SJCRH30 (cell line): ENCODE data around the gene POLDIP3. TPM values are rescaled to one million over a fixed set of nuclear protein-coding genes. Genes with fewer than 3 reads are reported as not detected.

Experiments used
- DNase-seq, 2 experiments: peaks; one replicate each; pipeline ENCODE4 v3.0.0-alpha.2; 2015 to 2020
- H3K27ac ChIP-seq: fragments of 250-450 bp; sonication (Bioruptor Pico); 2 replicates; pipeline ENCODE4 v1.5.1; 2020; ENCODE audit warnings: mild to moderate bottlenecking, moderate library complexity
- H3K27me3 ChIP-seq: fragments of 250-450 bp; sonication (Bioruptor Pico); 2 replicates; pipeline ENCODE4 v1.5.1; 2020; ENCODE audit warnings: mild to moderate bottlenecking, moderate library complexity
- H3K36me3 ChIP-seq: fragments of 250-450 bp; sonication (Bioruptor Pico); 2 replicates; pipeline ENCODE4 v1.5.1; 2020; ENCODE audit warnings: mild to moderate bottlenecking, moderate library complexity
- H3K4me1 ChIP-seq: fragments of 250-450 bp; sonication (Bioruptor Pico); 2 replicates; pipeline ENCODE4 v1.5.1; 2020; ENCODE audit warnings: mild to moderate bottlenecking, moderate library complexity
- H3K4me3 ChIP-seq: fragments of 250-450 bp; sonication (Bioruptor Pico); 2 replicates; pipeline ENCODE4 v1.5.1; 2020; ENCODE audit warnings: mild to moderate bottlenecking, moderate library complexity
- H3K9me3 ChIP-seq: fragments of 250-450 bp; sonication (Bioruptor Pico); replicated peaks from 2 replicates; pipeline ENCODE4 v1.5.1; 2020; ENCODE audit warnings: mild to moderate bottlenecking, moderate library complexity
- total RNA-seq: library from RNA; depleted of rRNA; stranded (reverse); fragments of >200 nt; shearing (Covaris generic); gene quantifications from 2 replicates; pipeline ENCODE4 v1.2.3, GENCODE V29; 2014

Gene POLDIP3
- total RNA-seq, 1 experiment from 2014 or later = 74.8 TPM

DNA sequence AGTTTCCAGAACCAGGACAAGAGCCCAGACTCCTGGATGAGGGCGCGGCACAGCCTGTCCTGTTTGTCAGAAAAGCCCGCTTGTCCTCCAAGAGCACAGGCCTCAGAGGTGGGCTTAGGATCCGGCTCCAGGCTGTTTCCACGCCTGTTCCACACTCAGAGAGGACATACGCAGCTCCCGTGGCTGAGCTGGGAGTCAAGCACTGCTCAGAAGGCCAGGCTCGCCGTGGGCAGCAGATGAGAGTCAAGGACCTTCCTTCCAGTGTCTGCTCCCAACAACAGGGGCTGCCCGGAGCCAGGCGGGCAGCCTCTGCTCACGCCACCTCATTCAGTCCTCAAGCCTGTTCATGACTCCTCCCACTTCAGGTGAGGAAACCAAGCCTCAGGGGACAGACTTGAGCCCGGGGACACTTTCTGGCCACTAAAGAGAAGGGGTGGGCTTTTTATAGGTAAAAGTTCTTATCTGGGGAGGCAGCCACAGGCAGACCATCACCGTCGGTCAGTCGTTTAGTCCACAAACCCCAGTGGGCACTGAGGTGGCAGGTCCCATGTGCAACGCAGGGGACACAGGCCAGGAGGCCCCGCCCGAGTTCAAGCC, 30.8 kb upstream of the POLDIP3 start:
- Histone ChIP-seq H3K4me3 (no peak overlapping the region), H3K36me3 (no peaks in the 10 kb centered on the region; the same call in 1 of the 2 replicates)

DNA sequence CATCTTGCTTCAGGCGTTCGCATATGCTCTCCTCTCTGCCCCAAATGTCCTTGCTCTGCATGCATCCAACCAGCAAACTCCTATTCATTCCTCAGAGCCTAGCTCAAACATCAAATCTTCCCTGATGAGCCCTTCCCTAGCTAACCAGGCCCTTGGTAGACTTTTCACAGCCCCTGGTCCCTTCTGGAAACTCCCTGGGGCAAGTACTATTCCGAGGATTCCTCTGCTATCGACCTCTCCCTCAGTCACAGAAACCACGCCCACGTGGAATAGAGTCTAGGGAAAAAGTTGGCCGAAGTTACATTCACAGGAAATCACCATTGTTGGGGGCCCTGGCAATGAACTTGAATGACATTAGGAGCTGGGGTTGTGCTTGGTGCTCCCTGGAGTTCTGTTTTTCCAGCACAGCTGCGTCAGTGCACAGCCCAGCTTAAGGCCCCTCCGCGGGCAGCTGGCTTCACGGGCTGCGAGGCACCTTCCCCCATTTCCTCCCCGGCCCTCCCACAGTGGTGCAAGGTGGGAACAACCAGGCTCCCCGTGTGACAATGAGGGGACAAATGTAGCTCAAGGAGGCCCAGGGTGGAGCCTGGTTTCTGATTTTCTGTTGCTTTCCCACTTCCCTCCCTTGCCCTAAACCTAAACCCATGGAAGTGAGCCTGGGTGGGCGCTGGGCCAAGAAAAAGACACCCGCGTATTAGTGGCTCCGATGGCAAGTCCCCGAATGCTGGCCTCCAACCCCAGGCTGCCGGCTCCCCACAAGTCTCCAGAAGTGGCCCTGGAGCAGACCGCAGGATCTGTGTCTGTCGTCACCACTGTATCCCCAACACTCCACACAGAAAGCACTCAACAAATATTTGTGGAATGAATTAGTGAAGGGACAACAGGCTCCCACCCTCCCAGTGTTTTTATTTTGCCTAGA, 30.0 kb upstream of the POLDIP3 start:
- peak overlapping the region; percentile 50 for H3K27ac ChIP-seq
- no peak overlapping the region for H3K4me3 ChIP-seq
- H3K9me3 ChIP-seq = no peaks in the 10 kb centered on the region
- H3K36me3 ChIP-seq = no peaks in the 10 kb centered on the region; the same call in 1 of the 2 replicates
- peaks cover 34% of the 10 kb centered on the region for H3K4me1 ChIP-seq
- DNase-seq = peak; percentile 85 to 94
- H3K27me3 ChIP-seq = no peaks in the 10 kb centered on the region

More for the DNA sequence above, 30.8 kb upstream of the POLDIP3 start:
- H3K4me1 ChIP-seq = peaks cover 34% of the 10 kb centered on the region
- H3K27me3 ChIP-seq = no peaks in the 10 kb centered on the region
- H3K9me3 ChIP-seq = no peaks in the 10 kb centered on the region
- DNase-seq = peak; percentile 53 to 70
- H3K27ac ChIP-seq = peak overlapping the region; percentile 50

DNA sequence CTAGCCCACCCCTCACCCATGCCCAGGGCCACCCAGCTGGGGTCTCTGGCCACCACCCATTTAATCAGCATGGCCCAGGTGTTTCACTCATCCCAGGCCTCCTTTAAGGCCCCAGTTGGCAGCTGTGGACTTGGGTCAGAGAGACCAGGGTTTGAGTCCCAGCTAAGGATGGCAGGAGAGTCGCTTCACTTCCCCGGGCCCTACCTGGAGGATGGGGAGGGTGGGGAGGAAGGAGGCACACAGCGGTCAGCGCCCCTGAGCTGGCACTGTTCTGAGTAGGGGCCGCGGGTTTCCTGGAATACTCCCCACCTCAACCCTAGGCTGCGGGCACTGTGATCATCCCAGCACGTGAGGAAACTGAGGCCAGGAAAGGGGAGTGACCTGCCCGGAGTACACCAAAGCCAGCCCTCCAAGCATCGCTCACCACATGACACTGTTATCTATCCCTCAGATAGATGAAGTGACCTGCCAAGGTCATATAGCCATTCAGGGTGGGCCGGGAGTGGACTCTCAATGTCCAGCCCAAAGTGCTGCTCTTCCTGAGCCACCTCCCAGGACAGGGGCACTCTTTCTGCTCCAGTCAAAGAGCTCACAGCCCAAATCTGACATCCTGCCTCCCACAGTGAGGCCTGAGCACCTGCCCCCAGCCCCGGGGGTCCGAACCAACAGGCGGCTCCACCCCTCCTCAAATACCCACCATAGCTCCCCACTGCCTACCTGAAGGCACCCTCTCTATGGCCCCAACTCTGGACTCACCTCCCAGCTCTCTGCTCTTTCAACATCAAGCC, 29.1 kb upstream of the POLDIP3 start:
- Histone ChIP-seq H3K36me3 (no peaks in the 10 kb centered on the region; the same call in 1 of the 2 replicates), H3K27me3 (no peaks in the 10 kb centered on the region), H3K4me3 (no peak overlapping the region), H3K9me3 (no peaks in the 10 kb centered on the region), H3K4me1 (peaks cover 34% of the 10 kb centered on the region), H3K27ac (peak overlapping the region; percentile 50; the same call in 1 of the 2 replicates)
- DNase-seq = no peak

DNA sequence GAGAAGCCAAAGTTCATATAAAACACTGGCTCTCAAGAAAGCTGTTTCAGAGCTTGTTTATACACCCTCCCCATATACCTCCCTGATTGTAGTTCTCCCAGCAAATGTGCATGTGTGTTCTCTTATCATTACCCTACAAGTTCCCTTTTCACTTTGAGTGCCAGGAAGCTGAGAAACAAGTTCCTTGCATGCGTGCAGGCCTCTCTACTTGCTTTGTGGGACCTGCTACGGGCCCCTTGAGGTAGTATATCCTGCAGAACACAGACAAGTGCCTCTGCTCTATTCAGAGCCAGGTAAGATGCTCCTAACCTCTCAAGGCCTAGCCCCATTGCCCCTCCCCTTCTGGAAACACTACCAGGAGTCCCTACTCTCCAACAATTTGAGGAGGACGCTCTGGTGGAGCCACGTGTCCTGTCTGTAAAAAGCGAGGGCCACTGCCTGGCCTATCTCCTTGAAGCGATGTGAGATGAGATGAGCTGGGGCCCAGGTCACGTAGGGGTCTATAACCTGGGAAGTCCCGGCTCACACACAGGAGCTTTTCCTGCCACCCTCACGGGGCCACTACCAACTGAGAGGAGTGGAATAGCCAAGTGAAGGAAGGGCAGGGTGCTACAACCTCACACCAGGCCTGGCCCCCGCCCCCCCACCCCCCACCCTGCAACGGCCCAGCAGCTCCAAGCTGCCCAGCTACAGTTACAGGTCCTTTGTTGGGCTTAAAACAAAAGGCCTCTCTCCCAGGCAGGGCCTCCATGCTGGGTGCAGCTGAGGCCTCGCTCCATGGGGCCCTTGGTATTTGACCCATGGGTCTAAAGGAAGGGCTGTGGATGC, 28.3 kb upstream of the POLDIP3 start:
- no peak for DNase-seq
- Histone ChIP-seq H3K4me1 (peaks cover 34% of the 10 kb centered on the region), H3K27me3 (no peaks in the 10 kb centered on the region), H3K36me3 (no peaks in the 10 kb centered on the region; the same call in 1 of the 2 replicates), H3K4me3 (no peak overlapping the region), H3K27ac (no peak overlapping the region; the same call in 1 of the 2 replicates), H3K9me3 (no peaks in the 10 kb centered on the region)

DNA sequence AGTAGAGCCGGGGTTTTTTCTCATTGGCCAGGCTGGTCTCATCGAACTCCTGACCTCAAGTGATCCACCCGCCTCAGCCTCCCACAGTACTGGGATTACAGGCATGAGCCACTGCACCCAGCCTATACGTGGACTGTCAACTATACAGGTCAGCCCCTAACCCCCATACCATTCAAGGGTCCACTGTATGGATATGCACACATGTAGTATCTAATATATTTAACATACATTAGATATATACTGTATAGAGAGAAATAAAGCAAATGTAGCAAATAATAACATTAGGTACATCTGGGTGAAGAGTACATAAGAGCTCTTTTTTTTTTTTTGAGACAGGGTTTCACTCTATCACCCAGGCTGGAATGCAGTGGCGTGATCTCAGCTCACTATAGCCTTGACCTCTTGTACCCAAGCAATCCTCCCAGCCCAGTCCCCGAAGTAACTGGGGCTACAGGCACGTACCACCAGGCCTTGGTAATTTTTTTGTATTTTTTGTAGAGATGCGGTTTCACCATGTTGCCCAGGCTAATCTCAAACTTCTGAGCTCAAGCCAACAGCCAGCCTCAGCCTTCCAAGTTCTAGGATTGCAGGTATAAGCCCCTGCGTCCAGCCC, 27.2 kb upstream of the POLDIP3 start:
- Histone ChIP-seq H3K27ac (no peak overlapping the region), H3K27me3 (no peaks in the 10 kb centered on the region), H3K4me3 (no peak overlapping the region), H3K36me3 (peaks cover 3% of the 10 kb centered on the region; the same call in 1 of the 2 replicates), H3K9me3 (no peaks in the 10 kb centered on the region), H3K4me1 (peaks cover 31% of the 10 kb centered on the region)
- DNase-seq = no peak

DNA sequence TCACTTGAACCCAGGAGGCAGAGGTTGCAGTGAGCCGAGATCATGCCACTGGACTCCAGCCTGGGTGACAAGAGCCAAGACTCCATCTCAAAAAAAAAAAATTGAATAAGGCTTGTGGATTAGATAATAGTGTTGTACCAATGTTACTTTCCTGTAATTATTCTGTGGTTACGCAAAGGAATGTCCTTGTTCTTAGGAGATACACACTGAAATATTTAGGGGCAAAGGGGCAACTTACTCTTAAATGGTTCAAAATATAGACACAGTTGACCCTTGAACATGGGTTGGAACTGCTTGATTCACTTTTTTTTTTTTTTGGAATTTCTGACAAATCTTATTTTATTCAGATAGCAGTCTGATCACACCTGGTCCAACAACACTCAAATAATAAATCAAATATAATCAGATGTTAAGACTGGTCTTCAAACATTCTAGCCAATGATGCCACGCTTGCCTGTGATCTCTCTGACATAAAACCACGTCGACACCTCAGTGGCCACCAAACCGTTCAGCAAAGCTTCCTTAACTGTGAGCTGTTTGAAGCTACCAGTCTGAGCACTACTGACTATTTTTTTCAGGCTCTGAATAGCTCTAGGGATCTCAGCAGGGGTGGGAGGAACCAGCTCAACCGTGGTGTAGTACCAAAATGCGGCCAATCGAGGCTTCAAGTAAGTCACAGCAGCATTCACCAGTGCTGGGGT, 25.0 kb upstream of the POLDIP3 start:
- H3K27me3 ChIP-seq = no peaks in the 10 kb centered on the region
- H3K4me1 ChIP-seq = peaks cover 9% of the 10 kb centered on the region
- peaks cover 17% of the 10 kb centered on the region for H3K36me3 ChIP-seq
- no peaks in the 10 kb centered on the region for H3K9me3 ChIP-seq
- no peak for DNase-seq
- no peak overlapping the region for H3K4me3 ChIP-seq
- no peak overlapping the region for H3K27ac ChIP-seq

DNA sequence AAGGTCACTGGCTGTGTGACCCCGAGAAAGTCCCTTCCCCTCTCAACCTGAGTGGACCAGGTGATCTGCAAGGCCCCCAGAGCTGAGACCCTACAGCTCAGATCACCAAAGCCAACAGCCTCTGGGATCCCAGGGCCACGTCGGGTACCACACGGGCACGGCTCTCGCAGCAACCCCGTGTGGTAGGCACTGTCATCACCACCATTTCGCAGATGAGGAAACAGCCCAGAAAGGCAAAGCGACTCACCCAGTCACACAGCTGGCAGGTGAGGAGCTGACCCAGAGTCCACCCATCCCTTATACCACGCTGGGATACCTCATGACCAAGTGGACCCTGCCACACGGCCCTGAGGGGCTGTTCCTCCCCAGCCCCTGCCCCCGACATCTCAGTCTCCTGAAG, 22.9 kb upstream of the POLDIP3 start:
- H3K27ac ChIP-seq = no peak overlapping the region
- no peak for DNase-seq
- H3K27me3 ChIP-seq = no peaks in the 10 kb centered on the region
- no peaks in the 10 kb centered on the region for H3K4me1 ChIP-seq
- no peaks in the 10 kb centered on the region for H3K9me3 ChIP-seq
- no peak overlapping the region for H3K4me3 ChIP-seq
- H3K36me3 ChIP-seq = peaks cover 28% of the 10 kb centered on the region

DNA sequence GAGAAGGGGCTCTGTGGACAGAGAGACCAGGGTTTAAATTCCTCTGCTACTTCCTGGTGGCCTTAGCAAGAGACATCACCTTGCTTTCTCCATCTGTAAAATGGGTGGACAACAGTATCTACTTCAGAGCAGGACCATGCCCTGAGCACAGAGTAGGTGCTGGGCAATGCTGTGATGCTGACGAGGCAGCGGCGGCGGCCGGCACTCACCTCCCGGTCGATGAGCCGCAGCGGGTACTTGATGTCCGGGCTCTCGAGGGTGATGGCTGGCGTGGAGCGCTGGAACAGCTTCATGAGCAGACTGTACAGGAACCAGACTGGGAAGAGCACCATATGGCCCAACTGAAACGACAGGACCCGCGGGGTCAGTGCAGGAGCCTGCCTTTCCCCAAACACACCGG, 21.8 kb upstream of the POLDIP3 start:
- Histone ChIP-seq H3K9me3 (no peaks in the 10 kb centered on the region), H3K4me3 (no peak overlapping the region), H3K4me1 (no peaks in the 10 kb centered on the region), H3K36me3 (peaks cover 33% of the 10 kb centered on the region), H3K27ac (no peak overlapping the region), H3K27me3 (no peaks in the 10 kb centered on the region)
- DNase-seq = no peak

DNA sequence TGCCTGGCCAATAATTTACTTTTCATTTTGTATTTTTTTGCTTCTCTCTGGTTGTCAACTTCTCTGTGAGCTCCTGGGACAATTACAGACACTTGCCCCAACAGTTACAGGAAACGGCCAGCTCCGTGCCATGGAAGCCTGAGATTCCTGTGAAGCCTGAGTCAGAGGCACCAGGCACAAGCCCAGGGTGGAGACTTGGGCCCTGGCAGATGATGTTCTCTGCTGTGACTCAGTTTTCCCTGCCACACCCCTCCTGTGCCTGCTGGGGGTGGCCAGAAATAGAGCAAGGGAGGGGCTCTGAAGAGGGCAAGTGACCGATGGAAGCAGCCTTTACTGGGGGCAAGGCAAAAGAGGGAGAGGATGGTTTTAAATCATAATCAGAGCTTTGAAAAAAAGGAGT, 20.8 kb upstream of the POLDIP3 start:
- Histone ChIP-seq H3K27ac (no peak overlapping the region), H3K36me3 (peaks cover 33% of the 10 kb centered on the region), H3K9me3 (no peaks in the 10 kb centered on the region), H3K4me1 (no peaks in the 10 kb centered on the region), H3K4me3 (no peak overlapping the region), H3K27me3 (no peaks in the 10 kb centered on the region)
- no peak for DNase-seq

DNA sequence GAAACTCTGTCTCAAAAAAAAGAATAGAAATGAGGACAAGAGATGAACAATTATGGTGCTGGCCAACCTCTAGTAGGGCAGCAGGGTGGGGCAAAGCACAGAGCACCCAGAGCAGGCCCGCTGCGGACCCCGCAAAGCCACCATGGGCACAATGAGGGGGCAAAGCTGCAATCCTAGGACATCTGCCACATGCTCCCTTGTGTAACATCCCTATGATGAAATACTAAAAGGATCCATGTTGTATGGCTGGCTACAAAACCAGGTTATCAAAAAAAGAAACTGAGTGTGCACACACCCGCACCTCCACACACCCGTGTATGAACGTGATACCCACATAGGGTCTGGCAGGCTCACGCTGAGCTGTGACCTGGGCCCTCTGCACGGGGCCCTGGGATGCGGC, 18.3 kb upstream of the POLDIP3 start:
- Histone ChIP-seq H3K9me3 (no peaks in the 10 kb centered on the region), H3K4me3 (no peak overlapping the region), H3K27me3 (no peaks in the 10 kb centered on the region), H3K36me3 (peaks cover 35% of the 10 kb centered on the region), H3K27ac (no peak overlapping the region), H3K4me1 (no peaks in the 10 kb centered on the region)
- no peak for DNase-seq

DNA sequence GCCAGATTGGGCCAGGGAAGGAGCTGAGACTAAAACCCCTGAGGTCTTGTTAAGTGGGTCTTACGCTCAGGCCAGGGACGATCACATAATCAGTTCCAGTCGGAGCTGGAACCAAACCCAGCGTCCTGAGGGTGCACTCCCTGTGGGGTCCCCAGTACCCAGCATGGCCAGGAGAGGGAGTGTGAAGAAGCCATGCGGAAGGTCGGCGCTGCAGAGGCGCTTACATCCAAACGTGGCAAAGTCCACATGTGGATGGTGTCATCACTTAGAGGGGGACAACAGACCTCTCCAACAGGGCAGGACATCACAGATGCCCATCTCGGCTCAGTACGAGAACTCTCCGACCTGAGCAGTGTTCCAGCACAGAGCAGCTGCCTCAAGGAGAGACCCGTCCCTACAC, 17.4 kb upstream of the POLDIP3 start:
- H3K27ac ChIP-seq = no peak overlapping the region
- no peaks in the 10 kb centered on the region for H3K27me3 ChIP-seq
- peaks cover 37% of the 10 kb centered on the region for H3K36me3 ChIP-seq

DNA sequence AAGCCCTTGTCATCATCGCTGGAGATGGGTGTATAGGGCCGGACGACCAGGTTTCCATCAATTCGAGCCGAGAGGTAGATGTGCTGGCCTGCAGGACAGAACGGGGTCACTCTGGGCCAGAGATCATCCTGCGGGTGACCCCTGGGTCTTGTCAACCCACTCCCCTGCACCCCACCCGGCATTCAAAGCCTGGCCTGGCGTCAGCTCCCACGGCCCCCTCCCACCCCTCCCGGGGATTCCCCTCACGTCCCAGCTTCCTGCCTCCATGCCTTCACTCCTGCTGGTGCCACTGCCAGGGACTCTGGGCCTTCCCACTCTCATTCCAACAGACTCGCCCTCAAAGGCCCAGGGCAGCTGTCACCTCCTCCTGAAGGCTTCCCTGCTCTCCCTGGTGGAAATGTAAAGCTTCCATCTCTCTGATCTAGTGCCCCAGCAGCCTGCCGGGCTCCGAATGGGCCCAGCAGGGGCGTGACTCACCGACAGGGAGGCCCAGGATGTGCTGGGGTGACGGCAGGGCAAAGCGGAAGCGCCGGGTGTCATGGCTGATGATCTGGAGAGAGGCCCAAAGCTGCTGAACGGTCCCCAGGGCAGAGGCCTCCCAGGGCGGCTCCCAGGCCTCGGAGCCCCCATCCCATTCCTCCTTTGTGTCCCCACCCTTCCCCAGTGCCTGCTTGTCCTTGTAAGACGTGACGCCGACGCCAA, 16.4 kb upstream of the POLDIP3 start:
- Histone ChIP-seq H3K4me1 (no peaks in the 10 kb centered on the region), H3K27me3 (no peaks in the 10 kb centered on the region), H3K36me3 (peaks cover 40% of the 10 kb centered on the region), H3K4me3 (no peak overlapping the region), H3K9me3 (no peaks in the 10 kb centered on the region), H3K27ac (no peak overlapping the region)
- DNase-seq = no peak

More for the DNA sequence above, 17.4 kb upstream of the POLDIP3 start:
- H3K4me3 ChIP-seq = no peak overlapping the region
- no peaks in the 10 kb centered on the region for H3K9me3 ChIP-seq
- no peaks in the 10 kb centered on the region for H3K4me1 ChIP-seq
- DNase-seq = no peak

DNA sequence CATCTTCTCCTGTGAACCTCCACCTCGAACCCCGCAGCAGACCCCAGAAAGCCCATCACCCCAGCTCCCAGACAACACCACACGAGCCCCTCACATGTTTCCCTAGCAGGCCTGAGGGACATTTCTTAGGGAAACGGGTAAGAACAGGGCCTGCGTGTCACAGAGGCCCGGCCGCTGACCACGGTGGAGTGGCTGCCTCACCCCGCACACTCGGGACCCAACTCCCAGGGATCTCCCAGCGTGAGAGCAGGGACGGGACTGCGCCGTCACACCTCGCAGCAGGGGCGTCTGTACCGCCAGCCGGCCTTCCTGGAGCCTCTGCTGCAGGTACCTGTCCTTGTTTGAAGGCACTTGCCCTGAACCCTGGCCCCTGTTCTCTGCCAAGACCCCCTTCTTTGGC, 15.5 kb upstream of the POLDIP3 start:
- Histone ChIP-seq H3K4me3 (no peak overlapping the region), H3K36me3 (peaks cover 41% of the 10 kb centered on the region)

More for the DNA sequence above, 15.5 kb upstream of the POLDIP3 start:
- DNase-seq = no peak
- H3K9me3 ChIP-seq = no peaks in the 10 kb centered on the region
- no peak overlapping the region for H3K27ac ChIP-seq
- no peaks in the 10 kb centered on the region for H3K27me3 ChIP-seq
- no peaks in the 10 kb centered on the region for H3K4me1 ChIP-seq
